Germinal center (tissue), 1 donor: ENCODE measurements around the gene CPLX4.
"Not testable (repeated sequence)": the region's sequence is repeated elsewhere in the genome, so short reads cannot be mapped to it uniquely, and the experiment has no call there.

Source experiments
- DNase-seq: peaks from one replicate; pipeline ENCODE4 v3.0.0; 2012; ENCODE audit warnings: mixed read lengths, low spot score

The CPLX4 gene

DNA sequence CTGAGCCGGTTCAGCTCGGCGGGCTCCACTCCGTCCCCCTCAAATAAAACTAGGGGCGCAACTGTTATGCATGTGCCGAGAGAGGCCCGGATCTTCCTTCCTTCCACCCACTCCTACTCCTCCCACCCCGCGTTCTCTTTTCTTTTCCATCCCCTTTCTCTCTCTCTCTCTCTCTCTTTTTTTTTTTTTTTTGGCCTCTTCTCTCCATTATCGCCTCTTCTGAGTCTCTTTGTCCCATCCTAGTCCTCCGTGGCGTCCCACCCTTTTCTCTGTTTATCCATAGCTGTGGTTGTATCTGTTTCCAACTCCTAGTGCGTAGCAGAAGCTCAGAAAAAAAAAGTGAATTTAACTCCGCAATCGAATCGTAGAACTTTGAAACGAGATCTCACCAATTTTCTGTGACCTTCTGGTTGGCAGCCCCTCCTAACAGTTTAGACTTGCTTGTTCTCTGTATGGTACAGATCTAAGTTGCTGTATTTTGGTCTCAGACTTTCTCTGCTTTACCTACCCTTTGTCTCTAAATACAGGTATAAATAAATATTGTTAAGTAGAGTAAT is 48.8 kb downstream of the CPLX4 start:
- DNase-seq, result no peak

GRCh38 chr18:59268721-59269562 is 49.5 kb downstream of the CPLX4 start:
- DNase-seq, result peak; percentile 71

GRCh38 chr18:59268127-59268720 is 50.2 kb downstream of the CPLX4 start:
- no peak for DNase-seq

GRCh38 chr18:59267503-59268126 is 50.8 kb downstream of the CPLX4 start:
- DNase-seq, result no peak

DNA sequence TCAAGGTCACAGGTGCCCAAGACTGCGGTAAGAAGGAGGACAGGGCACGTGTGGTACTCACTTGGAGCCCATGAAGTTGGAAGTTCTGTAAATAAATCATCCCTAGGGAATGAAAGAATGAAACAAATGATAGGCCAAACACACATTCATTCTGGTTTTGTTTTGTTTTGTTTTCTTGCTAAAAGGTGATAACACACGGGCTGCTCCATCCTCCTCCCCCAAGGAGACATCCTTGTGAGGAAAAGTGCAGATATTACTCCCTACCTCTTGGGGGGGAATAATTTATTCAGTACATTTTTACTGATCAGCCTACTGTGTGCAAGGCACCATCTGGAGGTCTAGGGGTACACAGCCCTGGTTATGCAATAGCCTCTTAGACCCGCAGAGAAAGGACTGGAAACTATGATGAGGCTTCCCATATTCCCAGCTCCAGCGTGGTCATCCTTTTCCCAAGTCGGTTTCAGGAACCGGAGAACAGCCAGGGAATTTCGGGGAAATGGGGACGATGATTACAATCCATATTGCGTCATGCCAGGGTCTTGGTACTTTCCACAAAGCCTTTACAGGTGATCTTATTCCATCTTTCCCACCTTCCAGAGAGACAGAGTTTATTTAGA is 51.5 kb downstream of the CPLX4 start:
- no peak for DNase-seq

GRCh38 chr18:59266459-59266858 is 52.0 kb downstream of the CPLX4 start:
- DNase-seq, result no peak

DNA sequence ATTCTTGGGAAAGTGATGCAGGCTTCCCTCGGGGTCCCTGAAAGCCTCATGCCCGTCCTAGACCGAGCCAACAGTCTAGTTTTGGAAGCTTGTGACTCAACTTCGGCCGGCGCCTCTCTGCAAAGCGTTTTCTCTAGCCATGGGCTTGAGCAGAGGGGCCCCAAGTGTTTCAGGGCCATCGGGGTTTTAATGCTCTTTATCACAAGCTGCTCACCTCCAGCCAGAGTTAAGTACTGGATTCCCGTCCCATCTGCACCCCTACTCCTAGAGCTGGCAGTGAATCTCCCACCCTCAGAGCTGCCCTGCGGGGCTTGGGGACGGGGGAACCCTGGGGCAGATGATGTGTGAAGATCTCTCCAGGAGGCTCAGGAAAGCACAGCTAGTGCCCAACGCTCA is 52.5 kb downstream of the CPLX4 start:
- DNase-seq, result no peak

GRCh38 chr18:59265246-59265973 is 53.0 kb downstream of the CPLX4 start:
- DNase-seq, result peak; percentile 73

DNA sequence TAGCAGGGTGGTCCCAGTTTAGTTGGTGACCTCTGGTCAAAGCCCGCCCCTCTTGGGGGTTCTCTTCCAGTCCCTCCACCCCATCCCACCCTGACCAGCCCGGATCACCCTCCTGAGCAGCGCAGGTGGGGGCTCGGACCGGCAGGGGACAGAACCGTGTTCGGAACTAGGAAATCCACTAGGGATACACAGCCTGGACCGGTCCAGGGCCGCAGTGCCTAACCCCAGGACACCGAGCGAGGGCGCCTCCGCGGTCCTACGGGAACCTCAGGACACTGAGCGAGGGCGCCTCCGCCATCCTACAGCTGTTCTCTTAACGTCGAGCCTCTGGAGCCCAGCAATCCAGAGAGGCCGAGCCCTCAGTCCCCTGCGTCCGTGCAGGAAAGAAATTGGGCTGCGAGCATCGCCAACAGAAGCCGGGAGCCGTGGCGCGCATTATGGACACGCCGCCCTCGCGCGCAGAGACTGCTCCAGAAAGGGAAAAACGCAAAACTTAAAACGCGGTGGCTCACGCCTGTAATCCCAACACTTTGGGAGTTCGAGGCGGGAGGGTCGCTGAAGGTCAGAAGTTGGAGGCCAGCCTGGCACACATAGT is 53.7 kb downstream of the CPLX4 start:
- DNase-seq, result no peak

DNA sequence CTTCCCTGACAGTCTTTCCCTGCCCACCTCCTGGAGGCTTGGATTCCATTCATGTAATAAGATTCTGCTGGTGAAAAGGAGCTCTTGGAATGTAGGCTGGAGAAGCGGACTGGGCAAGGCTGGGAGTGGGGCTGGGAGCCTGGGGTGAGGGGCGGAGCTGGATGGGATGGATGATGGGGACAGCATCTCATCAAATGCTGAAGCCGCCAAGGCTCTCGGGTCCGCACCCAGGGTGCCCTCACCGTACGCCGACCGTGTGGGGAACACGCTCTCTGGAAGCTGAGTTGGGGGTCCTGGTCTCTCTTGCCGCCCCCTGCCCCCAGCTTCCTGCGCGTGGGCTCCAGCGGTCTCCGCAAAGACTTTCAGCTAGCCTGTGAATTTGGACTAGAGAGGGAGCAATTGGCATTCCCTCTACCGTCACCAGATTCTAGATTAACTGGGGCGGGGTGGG is 54.3 kb downstream of the CPLX4 start:
- no peak for DNase-seq

GRCh38 chr18:59263661-59264060 is 54.8 kb downstream of the CPLX4 start:
- DNase-seq, result no peak

DNA sequence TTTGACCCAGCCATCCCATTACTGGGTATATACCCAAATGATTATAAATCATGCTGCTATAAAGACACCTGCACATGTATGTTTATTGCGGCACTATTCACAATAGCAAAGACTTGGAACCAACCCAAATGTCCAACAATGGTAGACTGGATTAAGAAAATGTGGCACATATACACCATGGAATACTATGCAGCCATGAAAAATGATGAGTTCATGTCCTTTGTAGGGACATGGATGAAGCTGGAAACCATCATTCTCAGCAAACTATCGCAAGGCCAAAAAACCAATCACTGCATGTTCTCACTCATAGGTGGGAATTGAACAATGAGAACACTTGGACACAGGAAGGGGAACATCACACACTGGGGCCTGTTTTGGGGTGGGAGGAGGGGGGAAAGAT is 56.2 kb downstream of the CPLX4 start:
- not testable (repeated sequence) for DNase-seq

DNA sequence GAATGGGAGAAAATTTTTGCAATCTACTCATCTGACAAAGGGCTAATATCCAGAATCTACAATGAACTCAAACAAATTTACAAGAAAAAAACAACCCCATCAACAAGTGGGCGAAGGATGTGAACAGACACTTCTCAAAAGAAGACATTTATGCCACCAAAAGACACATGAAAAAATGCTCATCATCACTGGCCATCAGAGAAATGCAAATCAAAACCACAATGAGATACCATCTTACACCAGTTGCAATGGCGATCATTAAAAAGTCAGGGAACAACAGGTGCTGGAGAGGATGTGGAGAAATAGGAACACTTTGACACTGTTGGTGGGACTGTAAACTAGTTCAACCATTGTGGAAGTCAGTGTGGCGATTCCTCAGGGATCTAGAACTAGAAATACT is 56.6 kb downstream of the CPLX4 start:
- DNase-seq, result not testable (repeated sequence)

DNA sequence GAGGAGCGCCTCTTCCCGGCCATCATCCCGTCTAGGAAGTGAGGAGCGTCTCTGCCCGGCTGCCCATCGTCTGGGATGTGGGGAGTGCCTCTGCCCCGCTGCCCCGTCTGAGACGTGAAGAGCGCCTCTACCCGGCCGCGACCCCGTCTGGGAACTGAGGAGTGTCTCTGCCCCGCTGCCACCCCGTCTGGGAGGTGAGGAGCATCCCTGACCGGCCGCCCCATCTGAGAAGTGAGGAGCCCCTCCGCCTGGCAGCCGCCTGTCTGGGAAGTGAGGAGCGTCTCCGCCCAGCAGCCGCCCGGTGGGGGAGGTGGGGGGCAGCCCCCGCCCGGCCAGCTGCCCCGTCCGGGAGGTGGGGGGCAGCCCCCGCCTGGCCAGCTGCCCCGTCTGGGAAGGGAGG is 63.0 kb downstream of the CPLX4 start:
- not testable (repeated sequence) for DNase-seq

GRCh38 chr18:59249199-59249774 is 69.2 kb downstream of the CPLX4 start:
- no peak for DNase-seq

DNA sequence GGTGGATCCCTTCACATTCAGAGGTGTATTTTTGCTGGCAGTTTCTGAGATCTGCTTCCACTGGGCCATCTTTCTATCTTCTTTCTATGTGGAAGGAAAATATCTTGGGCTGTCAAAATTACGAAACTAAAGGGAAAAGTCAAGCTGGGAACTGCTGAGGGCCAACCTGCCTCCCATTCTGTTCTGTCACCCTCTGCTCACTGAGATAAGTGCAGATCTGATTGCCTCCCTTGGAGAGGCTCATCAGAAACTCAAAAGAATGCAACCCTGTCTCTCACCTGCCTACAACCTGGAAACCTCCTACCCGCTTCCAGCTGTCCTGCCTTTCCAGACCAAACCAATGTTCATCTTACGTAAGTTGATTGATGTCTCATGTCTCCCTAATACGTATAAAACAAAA is 71.7 kb downstream of the CPLX4 start:
- DNase-seq, result no peak
